ENCODE measurements around the gene TEC.

TEC gene

GRCh38 chr4:48126621-48127020 lies 143.0 kb downstream of the TEC start:
- Histone ChIP-seq H3K9me3 (no peaks in the 10 kb centered on the region), H3K4me1 (peaks cover 0 to 28% (median 9%) of the 10 kb centered on the region in 4 donors), H3K27ac (no peak overlapping the region), H3K36me3 (no peaks in the 10 kb centered on the region), H3K27me3 (no peaks in the 10 kb centered on the region), H3K4me3 (no peak overlapping the region)
- DNase-seq, result no peak
- TF ChIP-seq CTCF (IDR thresholded peaks at IDR 0.05), result no peak
- intact Hi-C loops (cut with DNase I; ENCODE audit: low total_unique reads), result no loop called here

- H3K36me3 ChIP-seq, result no peaks in the 10 kb centered on the region
- intact Hi-C loops (cut with DNase I; ENCODE audit: low total_unique reads), result no loop called here
- no peak for DNase-seq
- H3K4me3 ChIP-seq, result no peak overlapping the region
- no peak for TF ChIP-seq CTCF (IDR thresholded peaks at IDR 0.05)
- no peak overlapping the region for H3K27ac ChIP-seq
- H3K9me3 ChIP-seq, result no peaks in the 10 kb centered on the region
- no peaks in the 10 kb centered on the region for H3K27me3 ChIP-seq
- peaks cover 0 to 26% (median 9%) of the 10 kb centered on the region in 4 donors for H3K4me1 ChIP-seq
Measured at GRCh38 chr4:48124870-48125269, 144.8 kb downstream of the TEC start.

- Histone ChIP-seq H3K4me1 (peaks cover 0 to 7% (median 3%) of the 10 kb centered on the region in 4 donors), H3K4me3 (no peak overlapping the region), H3K27ac (no peak overlapping the region), H3K9me3 (no peaks in the 10 kb centered on the region), H3K36me3 (no peaks in the 10 kb centered on the region), H3K27me3 (no peaks in the 10 kb centered on the region)
- TF ChIP-seq CTCF (IDR thresholded peaks at IDR 0.05), result no peak
- DNase-seq, result no peak
- intact Hi-C loops (cut with DNase I; ENCODE audit: low total_unique reads), result no loop called here
Measured at GRCh38 chr4:48122756-48123155, 146.9 kb downstream of the TEC start.

- Histone ChIP-seq H3K9me3 (no peaks in the 10 kb centered on the region), H3K27ac (no peak overlapping the region), H3K27me3 (no peaks in the 10 kb centered on the region), H3K4me1 (no peaks in the 10 kb centered on the region), H3K36me3 (no peaks in the 10 kb centered on the region), H3K4me3 (no peak overlapping the region)
- DNase-seq, result no peak
- intact Hi-C loops (cut with DNase I; ENCODE audit: low total_unique reads), result no loop called here
- TF ChIP-seq CTCF (IDR thresholded peaks at IDR 0.05), result no peak
Measured at GRCh38 chr4:48121180-48121579, 148.5 kb downstream of the TEC start.

DNA sequence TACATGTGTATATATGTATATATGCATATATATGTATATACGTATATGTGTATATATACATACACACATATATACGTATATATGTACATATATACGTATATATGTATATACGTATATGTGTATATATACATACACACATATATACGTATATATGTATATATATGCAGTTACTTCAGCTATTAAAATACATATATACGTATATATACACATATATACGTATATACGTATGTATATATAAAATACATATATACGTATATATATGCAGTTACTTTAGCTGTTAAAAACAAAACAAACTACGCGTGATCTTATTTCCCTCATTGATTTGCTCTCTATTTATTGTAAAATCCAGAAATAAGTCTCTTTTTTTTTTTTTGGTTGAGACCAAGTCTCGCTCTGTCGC lies 149.5 kb downstream of the TEC start:
- no peaks in the 10 kb centered on the region for H3K9me3 ChIP-seq
- intact Hi-C loops (cut with DNase I; ENCODE audit: low total_unique reads), result no loop called here
- H3K27ac ChIP-seq, result no peak overlapping the region
- H3K4me3 ChIP-seq, result no peak overlapping the region
- H3K36me3 ChIP-seq, result no peaks in the 10 kb centered on the region
- no peaks in the 10 kb centered on the region for H3K27me3 ChIP-seq
- TF ChIP-seq CTCF (IDR thresholded peaks at IDR 0.05), result no peak
- DNase-seq, result no peak
- H3K4me1 ChIP-seq, result no peaks in the 10 kb centered on the region

GRCh38 chr4:48119646-48120045 lies 150.0 kb downstream of the TEC start:
- intact Hi-C loops (cut with DNase I; ENCODE audit: low total_unique reads), result no loop called here

More at GRCh38 chr4:48119646-48120045, 150.0 kb downstream of the TEC start:
- TF ChIP-seq CTCF (IDR thresholded peaks at IDR 0.05), result no peak
- Histone ChIP-seq H3K27ac (no peak overlapping the region), H3K36me3 (no peaks in the 10 kb centered on the region), H3K27me3 (no peaks in the 10 kb centered on the region), H3K4me1 (no peaks in the 10 kb centered on the region), H3K4me3 (no peak overlapping the region), H3K9me3 (no peaks in the 10 kb centered on the region)
- DNase-seq, result no peak
